ENCODE data around the gene SLC7A5. TPM values are rescaled to one million over a fixed set of nuclear protein-coding genes. Genes with fewer than 3 reads are reported as not detected.

SLC7A5 gene
- total and polyA plus RNA-seq, 2 of the 13 experiments (the other 11 are each of a cell fraction or from before 2014, with no cell fraction given): 79.6 to 155 TPM

DNA sequence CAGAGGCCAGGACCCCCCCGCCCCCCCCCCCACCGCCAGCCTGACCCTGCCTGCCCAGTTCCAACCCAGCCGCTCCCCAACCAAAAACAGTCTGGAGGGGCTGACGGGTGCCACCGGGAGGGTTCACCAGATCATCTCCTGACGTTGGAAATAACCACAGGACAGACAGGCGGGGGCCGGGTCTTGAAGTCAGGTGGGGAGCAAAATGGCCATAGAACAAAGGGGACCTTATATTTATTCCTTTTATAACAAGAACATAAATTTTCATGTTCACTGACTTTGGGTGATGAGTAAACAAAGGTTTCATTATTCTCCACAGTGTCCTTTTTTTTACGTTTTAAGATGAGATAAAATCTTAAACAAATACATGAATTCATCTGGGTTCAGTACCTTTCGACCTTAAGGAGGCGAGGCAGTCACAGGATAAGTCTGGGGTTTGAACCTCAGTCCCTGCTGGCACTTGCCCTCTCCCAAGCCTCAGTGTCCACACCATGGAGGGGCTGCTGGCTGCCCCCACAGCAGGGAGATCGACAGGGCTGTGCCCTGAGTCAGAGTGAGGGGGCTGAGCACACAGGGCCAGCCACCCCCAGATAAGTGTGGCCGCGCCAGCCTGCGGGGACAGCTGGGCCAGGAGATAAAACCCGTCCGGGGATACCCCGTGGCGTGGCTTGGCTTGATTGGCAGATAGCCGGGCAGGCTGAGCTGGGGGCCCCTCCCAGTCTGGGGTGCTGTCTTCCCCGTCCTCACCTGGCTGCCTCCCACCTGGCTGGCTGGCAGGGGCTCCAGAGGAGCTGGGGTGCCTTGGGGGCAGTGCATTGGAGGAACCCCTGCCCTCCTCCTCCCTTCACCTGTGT is 15.0 kb downstream of the SLC7A5 start (continued):
- TF ChIP-seq ZNF83 (CRISPR knock-in tag; IDR thresholded peaks at IDR 0.05; ENCODE audit: borderline replicate concordance): no peak
- TF ChIP-seq, protein P1, sequence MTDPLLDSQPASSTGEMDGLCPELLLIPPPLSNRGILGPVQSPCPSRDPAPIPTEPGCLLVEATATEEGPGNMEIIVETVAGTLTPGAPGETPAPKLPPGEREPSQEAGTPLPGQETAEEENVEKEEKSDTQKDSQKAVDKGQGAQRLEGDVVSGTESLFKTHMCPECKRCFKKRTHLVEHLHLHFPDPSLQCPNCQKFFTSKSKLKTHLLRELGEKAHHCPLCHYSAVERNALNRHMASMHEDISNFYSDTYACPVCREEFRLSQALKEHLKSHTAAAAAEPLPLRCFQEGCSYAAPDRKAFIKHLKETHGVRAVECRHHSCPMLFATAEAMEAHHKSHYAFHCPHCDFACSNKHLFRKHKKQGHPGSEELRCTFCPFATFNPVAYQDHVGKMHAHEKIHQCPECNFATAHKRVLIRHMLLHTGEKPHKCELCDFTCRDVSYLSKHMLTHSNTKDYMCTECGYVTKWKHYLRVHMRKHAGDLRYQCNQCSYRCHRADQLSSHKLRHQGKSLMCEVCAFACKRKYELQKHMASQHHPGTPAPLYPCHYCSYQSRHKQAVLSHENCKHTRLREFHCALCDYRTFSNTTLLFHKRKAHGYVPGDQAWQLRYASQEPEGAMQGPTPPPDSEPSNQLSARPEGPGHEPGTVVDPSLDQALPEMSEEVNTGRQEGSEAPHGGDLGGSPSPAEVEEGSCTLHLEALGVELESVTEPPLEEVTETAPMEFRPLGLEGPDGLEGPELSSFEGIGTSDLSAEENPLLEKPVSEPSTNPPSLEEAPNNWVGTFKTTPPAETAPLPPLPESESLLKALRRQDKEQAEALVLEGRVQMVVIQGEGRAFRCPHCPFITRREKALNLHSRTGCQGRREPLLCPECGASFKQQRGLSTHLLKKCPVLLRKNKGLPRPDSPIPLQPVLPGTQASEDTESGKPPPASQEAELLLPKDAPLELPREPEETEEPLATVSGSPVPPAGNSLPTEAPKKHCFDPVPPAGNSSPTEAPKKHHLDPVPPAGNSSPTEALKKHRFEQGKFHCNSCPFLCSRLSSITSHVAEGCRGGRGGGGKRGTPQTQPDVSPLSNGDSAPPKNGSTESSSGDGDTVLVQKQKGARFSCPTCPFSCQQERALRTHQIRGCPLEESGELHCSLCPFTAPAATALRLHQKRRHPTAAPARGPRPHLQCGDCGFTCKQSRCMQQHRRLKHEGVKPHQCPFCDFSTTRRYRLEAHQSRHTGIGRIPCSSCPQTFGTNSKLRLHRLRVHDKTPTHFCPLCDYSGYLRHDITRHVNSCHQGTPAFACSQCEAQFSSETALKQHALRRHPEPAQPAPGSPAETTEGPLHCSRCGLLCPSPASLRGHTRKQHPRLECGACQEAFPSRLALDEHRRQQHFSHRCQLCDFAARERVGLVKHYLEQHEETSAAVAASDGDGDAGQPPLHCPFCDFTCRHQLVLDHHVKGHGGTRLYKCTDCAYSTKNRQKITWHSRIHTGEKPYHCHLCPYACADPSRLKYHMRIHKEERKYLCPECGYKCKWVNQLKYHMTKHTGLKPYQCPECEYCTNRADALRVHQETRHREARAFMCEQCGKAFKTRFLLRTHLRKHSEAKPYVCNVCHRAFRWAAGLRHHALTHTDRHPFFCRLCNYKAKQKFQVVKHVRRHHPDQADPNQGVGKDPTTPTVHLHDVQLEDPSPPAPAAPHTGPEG (CRISPR knock-in tag; IDR thresholded peaks at IDR 0.05): no peak
- TF ChIP-seq NPAS2 (CRISPR knock-in tag; IDR thresholded peaks at IDR 0.05; ENCODE audit: borderline replicate concordance): no peak
- TF ChIP-seq, protein P2, sequence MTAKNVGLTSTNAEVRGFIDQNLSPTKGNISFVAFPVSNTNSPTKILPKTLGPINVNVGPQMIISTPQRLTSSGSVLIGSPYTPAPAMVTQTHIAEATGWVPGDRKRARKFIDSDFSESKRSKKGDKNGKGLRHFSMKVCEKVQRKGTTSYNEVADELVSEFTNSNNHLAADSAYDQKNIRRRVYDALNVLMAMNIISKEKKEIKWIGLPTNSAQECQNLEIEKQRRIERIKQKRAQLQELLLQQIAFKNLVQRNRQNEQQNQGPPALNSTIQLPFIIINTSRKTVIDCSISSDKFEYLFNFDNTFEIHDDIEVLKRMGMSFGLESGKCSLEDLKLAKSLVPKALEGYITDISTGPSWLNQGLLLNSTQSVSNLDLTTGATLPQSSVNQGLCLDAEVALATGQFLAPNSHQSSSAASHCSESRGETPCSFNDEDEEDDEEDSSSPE (CRISPR knock-in tag; IDR thresholded peaks at IDR 0.05): no peak
- no peak for TF ChIP-seq IRF9 (CRISPR knock-in tag; IDR thresholded peaks at IDR 0.05; ENCODE audit: borderline replicate concordance)
- TF ChIP-seq GPBP1L1 (CRISPR knock-in tag; IDR thresholded peaks at IDR 0.05): no peak
- no peak for TF ChIP-seq PRMT3 (CRISPR knock-in tag; IDR thresholded peaks at IDR 0.05; ENCODE audit: borderline replicate concordance, low read depth)
- no peak for TF ChIP-seq SATB2 (CRISPR knock-in tag; IDR thresholded peaks at IDR 0.05)
- TF ChIP-seq MTA1 (CRISPR knock-in tag; IDR thresholded peaks at IDR 0.05; ENCODE audit: borderline replicate concordance): no peak; the same call in 1 of the 2 replicates
- TF ChIP-seq ISL2 (CRISPR knock-in tag; IDR thresholded peaks at IDR 0.05): peak; percentile 32; the same call in 1 of the 2 replicates
- no peak for TF ChIP-seq SAP130 (CRISPR knock-in tag; IDR thresholded peaks at IDR 0.05; ENCODE audit: low read depth)
- TF ChIP-seq ZNF878 (CRISPR knock-in tag; IDR thresholded peaks at IDR 0.05): no peak
